GM21423 (cell line): Measurements from ENCODE around the gene CDK17.

Source experiments
- ATAC-seq: cut with Tn5 transposase; IDR thresholded peaks from one replicate; pipeline ENCODE4 v1.9.1; 2021; ENCODE audit warnings: mild to moderate bottlenecking, moderate library complexity; ENCODE audit not compliant: unreplicated experiment

CDK17 gene

DNA sequence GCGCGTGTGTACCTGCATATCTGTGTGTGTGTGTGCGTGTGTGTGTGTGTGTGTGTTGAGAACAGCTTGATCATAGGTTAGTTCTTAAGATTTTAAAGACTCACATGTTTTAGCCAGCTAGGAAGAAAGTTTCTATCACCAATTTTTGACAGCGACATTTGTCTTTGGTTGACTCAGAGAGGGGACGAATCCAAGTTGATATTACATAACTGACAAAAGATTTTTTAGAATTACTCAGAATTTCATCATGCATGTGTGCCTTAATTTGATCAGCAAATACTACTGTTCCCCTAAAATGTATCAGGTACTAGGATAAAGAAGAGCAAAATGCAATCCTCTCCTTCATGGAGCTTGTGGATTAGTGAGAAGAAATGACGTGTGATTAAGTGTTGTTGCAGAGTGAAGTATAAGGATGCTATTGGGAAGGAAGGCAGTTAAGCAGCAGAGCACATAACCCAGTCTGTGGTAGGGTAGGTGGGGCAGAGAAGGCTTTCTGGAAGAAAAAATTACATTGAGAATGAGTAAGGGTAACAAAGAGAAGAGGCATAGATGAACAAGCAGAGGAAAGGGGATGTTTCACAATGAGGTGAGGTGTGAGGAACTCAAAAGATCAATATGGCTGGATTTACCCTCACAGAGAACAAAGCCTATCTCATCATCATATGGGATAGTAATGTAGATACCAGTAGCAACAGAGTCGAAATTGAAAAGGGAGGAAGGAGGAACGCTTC is 128.6 kb downstream of the CDK17 start:
- ATAC-seq = no peak

DNA sequence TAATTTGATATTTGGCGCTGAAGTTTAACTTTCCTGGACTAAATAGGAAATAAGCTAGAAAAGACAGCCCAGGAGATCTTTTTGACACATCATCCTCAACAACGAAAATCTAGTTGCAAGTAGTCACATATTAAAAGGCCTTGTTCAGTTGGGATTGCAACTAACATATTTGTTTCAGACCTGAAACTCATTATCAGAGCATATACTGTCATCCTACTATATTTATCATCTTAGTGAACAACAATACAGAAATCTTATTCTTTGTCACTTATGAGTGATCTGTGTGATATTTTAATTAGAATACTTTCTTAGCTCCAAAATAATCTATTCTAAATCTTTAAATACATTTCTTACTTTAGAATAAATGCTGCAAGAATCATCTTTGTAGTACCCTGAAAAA is 134.0 kb downstream of the CDK17 start:
- ATAC-seq = no peak

DNA sequence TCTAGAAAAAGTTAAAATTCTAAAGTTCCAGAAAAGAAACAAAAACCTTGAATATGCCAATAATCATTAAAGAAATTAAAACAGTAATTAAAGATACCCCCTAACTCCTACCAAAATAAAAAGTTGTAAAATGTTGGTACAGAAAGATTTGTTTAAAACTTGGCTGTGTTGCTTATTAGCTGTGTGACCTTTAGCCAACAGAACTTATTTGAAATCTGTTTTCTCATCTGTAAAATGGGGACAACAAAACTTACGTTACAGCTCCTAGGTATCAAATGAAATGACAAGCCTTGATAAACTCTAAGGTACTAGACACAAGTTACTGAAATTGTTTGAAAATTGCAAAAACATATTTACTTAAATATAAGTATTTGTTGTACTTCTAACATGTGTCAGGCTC is 134.4 kb downstream of the CDK17 start:
- no peak for ATAC-seq

GRCh38 chr12:96265400-96265799 is 134.8 kb downstream of the CDK17 start:
- ATAC-seq = no peak

DNA sequence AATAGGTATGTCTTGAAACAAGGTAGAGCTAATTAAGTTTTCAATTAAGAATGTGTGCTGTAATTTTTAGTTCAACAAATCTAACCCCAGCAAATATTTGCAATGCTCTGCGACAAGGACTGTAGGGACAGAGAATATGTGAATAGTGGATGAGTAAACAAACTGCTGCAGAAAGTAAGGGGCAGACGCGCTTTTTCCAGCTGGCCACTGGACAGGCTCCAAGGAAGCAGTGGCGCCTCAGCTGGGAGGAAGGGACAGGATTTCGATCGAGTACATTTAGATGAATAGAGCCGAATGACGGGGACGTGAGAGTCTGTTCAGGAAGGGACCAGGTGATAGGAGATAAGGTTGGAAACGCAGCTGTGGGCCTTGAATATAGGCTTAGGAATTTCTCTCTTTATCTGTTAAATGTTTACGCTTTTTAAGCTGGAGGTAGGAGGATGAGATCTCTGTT is 136.8 kb downstream of the CDK17 start:
- no peak for ATAC-seq

DNA sequence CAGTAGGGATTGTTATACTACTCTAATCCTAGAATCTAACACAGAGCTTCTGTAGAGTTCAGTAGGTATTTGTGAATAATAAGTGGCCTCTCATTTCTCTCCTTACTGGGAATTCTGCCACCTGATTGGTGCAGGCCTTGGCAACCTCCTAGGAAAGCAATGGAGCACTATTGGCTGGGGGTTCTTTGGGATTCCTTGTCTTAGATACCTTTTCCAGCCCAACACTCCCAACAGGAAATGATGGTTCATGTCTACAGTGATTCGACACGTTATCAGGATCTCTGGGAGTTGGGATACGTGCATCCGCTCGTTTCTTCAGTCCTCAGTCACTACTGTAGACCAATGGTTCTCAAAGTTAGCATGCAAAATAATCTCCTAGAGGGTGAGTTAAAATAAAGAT is 138.7 kb downstream of the CDK17 start:
- ATAC-seq = no peak

- ATAC-seq = no peak
These were observed 139.6 kb downstream of the CDK17 start for GRCh38 chr12:96260644-96261043.

- no peak for ATAC-seq
These were observed 140.0 kb downstream of the CDK17 start for GRCh38 chr12:96260231-96260630.

DNA sequence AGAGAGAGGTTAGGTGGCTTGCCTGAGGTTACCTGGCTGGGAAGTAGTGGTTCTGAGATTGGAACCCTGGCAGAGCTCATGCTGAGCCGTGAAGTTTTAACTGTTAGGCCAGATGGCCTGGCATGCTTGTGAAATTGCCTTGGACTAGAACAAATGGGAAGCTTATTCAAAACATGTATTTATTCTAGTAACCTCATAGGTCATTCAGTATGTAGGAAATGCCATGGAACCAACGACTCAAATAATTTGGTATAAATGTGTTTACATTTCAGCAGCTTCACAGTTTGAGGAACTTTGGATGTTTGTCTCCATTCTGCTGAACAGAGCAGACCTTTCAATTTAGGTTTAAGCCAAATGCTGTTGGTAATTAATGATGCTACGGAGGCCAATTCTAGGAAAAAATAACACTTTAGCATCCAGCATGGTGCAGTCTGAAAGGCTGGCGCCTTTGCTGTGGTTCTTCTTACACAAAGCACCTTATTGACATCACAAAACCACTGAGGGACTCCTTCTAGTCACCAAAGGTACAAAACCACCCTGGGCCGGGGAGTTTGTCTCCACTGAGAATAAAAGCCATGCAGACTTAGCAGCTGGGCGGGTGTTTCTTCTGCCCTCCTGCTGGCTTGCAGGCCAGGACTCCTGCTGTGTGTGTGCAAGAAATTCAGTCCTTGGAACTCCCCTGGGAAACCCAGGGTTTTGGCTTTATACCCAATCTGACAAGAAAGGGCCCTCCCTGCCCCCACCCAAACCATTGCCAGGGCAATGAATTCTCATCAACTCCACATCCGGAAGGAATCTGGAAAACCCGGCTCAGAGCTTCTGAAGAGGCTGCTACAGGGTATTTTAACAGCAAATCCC is 141.9 kb downstream of the CDK17 start:
- no peak for ATAC-seq

- ATAC-seq = no peak
These were observed 142.6 kb downstream of the CDK17 start for GRCh38 chr12:96257550-96258103.

GRCh38 chr12:96256672-96257361 is 143.4 kb downstream of the CDK17 start:
- no peak for ATAC-seq

GRCh38 chr12:96255077-96255476 is 145.2 kb downstream of the CDK17 start:
- no peak for ATAC-seq

GRCh38 chr12:96250119-96250685 is 150.0 kb downstream of the CDK17 start:
- no peak for ATAC-seq

- no peak for ATAC-seq
These were observed 150.8 kb downstream of the CDK17 start for GRCh38 chr12:96249196-96250118.

- ATAC-seq = no peak
These were observed 151.9 kb downstream of the CDK17 start for GRCh38 chr12:96248136-96248931.

GRCh38 chr12:96247563-96247962 is 152.7 kb downstream of the CDK17 start:
- no peak for ATAC-seq

- ATAC-seq = no peak
These were observed 153.2 kb downstream of the CDK17 start for GRCh38 chr12:96246926-96247505.

GRCh38 chr12:96244826-96245225 is 155.4 kb downstream of the CDK17 start:
- ATAC-seq = no peak

GRCh38 chr12:96242597-96242996 is 157.6 kb downstream of the CDK17 start:
- no peak for ATAC-seq
